Measurements from ENCODE around the gene B3GNT9.

Gene B3GNT9

GRCh38 chr16:67190448-67191399 is 39.9 kb upstream of the B3GNT9 start:
- TF ChIP-seq CREB1 (IDR thresholded peaks at IDR 0.05; ENCODE audit: low read depth) (no peak), EP300 (IDR thresholded peaks at IDR 0.05; ENCODE audit: borderline replicate concordance) (no peak), FOXM1 (IDR thresholded peaks at IDR 0.05; ENCODE audit: borderline replicate concordance, low read depth) (no peak), MAX (IDR thresholded peaks at IDR 0.05) (no peak)
- TF ChIP-seq, protein P1, sequence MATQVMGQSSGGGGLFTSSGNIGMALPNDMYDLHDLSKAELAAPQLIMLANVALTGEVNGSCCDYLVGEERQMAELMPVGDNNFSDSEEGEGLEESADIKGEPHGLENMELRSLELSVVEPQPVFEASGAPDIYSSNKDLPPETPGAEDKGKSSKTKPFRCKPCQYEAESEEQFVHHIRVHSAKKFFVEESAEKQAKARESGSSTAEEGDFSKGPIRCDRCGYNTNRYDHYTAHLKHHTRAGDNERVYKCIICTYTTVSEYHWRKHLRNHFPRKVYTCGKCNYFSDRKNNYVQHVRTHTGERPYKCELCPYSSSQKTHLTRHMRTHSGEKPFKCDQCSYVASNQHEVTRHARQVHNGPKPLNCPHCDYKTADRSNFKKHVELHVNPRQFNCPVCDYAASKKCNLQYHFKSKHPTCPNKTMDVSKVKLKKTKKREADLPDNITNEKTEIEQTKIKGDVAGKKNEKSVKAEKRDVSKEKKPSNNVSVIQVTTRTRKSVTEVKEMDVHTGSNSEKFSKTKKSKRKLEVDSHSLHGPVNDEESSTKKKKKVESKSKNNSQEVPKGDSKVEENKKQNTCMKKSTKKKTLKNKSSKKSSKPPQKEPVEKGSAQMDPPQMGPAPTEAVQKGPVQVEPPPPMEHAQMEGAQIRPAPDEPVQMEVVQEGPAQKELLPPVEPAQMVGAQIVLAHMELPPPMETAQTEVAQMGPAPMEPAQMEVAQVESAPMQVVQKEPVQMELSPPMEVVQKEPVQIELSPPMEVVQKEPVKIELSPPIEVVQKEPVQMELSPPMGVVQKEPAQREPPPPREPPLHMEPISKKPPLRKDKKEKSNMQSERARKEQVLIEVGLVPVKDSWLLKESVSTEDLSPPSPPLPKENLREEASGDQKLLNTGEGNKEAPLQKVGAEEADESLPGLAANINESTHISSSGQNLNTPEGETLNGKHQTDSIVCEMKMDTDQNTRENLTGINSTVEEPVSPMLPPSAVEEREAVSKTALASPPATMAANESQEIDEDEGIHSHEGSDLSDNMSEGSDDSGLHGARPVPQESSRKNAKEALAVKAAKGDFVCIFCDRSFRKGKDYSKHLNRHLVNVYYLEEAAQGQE (IDR thresholded peaks at IDR 0.05; ENCODE audit: low read depth): no peak

DNA sequence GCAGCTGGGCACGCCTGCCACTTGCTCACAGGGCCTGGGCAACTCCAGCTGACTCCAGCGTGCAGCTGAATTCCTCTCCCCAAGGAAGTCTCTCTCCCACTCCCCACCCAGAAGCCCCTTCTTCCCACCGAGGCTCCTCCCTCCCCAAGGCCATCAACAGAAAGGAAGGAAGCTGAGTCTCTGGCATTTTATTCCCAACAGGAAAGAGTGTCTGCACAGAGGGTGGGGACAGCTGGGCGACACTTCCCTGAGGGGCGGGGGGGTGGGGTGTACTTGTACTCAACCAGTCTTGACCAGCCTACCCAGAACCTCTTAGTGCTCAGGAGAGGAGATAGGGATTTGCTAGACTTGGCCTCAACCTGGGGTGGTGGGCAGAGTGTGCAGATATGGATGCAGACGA is 39.2 kb upstream of the B3GNT9 start, which contains the start of gene EXOC3L1:
TSS of gene EXOC3L1 (minus strand) at position 96 of the 400 bp plus-strand sequence. CDS start 460 bp downstream, outside the sequence.
- no peak for TF ChIP-seq TCF12 (IDR thresholded peaks at IDR 0.05; ENCODE audit: low read depth)
- TF ChIP-seq TEAD4 (IDR thresholded peaks at IDR 0.05): no peak
- no peak for TF ChIP-seq RAD21 (IDR thresholded peaks at IDR 0.05; ENCODE audit: low read depth)
- TF ChIP-seq EP300 (IDR thresholded peaks at IDR 0.05; ENCODE audit: borderline replicate concordance): no peak
- no peak for TF ChIP-seq NFIC (IDR thresholded peaks at IDR 0.05)
- TF ChIP-seq YY1 (IDR thresholded peaks at IDR 0.05; ENCODE audit: low read depth): no peak
- TF ChIP-seq CREB1 (IDR thresholded peaks at IDR 0.05; ENCODE audit: low read depth): no peak
- TF ChIP-seq FOXM1 (IDR thresholded peaks at IDR 0.05; ENCODE audit: borderline replicate concordance, low read depth): no peak
- TF ChIP-seq TAF1 (IDR thresholded peaks at IDR 0.05; ENCODE audit: low read depth): no peak

DNA sequence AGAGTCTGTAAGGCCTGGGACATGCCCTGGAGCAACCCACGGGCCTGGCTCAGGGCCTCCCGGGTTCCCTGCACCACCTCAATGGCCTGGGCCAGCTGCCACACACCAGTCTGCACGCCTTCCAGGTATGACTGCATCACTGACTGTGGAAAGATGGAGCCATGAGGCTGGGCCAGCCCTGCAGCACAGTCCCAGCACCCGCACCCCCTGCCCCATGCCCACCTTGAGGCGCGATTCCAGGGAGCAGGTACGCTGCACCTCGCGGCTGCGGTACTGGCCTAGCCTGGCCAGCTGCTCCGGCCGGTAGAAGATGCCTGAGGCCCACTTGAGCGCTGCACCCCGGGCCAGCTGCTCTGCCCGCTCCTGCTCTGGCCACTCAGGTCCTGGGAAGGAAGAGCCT is 38.0 kb upstream of the B3GNT9 start:
- TF ChIP-seq TCF12 (IDR thresholded peaks at IDR 0.05; ENCODE audit: low read depth) (no peak), YY1 (IDR thresholded peaks at IDR 0.05; ENCODE audit: low read depth) (no peak), FOXM1 (IDR thresholded peaks at IDR 0.05; ENCODE audit: borderline replicate concordance, low read depth) (no peak), NFIC (IDR thresholded peaks at IDR 0.05) (no peak), ZBTB7A (IDR thresholded peaks at IDR 0.05; ENCODE audit: low read depth) (no peak), EP300 (IDR thresholded peaks at IDR 0.05; ENCODE audit: borderline replicate concordance) (no peak), EGR1 (IDR thresholded peaks at IDR 0.05) (no peak), TEAD4 (IDR thresholded peaks at IDR 0.05) (no peak), CEBPB (IDR thresholded peaks at IDR 0.05) (no peak), RAD21 (IDR thresholded peaks at IDR 0.05; ENCODE audit: low read depth) (no peak), USF1 (IDR thresholded peaks at IDR 0.05) (no peak)

- TF ChIP-seq ZBTB7A (IDR thresholded peaks at IDR 0.05; ENCODE audit: low read depth): no peak
- TF ChIP-seq YY1 (IDR thresholded peaks at IDR 0.05; ENCODE audit: low read depth): no peak
- TF ChIP-seq EP300 (IDR thresholded peaks at IDR 0.05; ENCODE audit: borderline replicate concordance): no peak
- no peak for TF ChIP-seq TEAD4 (IDR thresholded peaks at IDR 0.05)
- no peak for TF ChIP-seq MAX (IDR thresholded peaks at IDR 0.05)
- TF ChIP-seq USF1 (IDR thresholded peaks at IDR 0.05): no peak
- no peak for TF ChIP-seq TCF12 (IDR thresholded peaks at IDR 0.05; ENCODE audit: low read depth)
- no peak for TF ChIP-seq NFIC (IDR thresholded peaks at IDR 0.05)
- TF ChIP-seq FOXM1 (IDR thresholded peaks at IDR 0.05; ENCODE audit: borderline replicate concordance, low read depth): no peak
- no peak for TF ChIP-seq TAF1 (IDR thresholded peaks at IDR 0.05; ENCODE audit: low read depth)
- no peak for TF ChIP-seq CEBPB (IDR thresholded peaks at IDR 0.05)
- no peak for TF ChIP-seq RAD21 (IDR thresholded peaks at IDR 0.05; ENCODE audit: low read depth)
- TF ChIP-seq CREB1 (IDR thresholded peaks at IDR 0.05; ENCODE audit: low read depth): no peak
- TF ChIP-seq, protein P1 (IDR thresholded peaks at IDR 0.05; ENCODE audit: low read depth): no peak
- no peak for TF ChIP-seq EGR1 (IDR thresholded peaks at IDR 0.05)
These were observed 37.5 kb upstream of the B3GNT9 start for GRCh38 chr16:67188323-67188722.

GRCh38 chr16:67187175-67187890 is 36.5 kb upstream of the B3GNT9 start:
- no peak for TF ChIP-seq YY1 (IDR thresholded peaks at IDR 0.05; ENCODE audit: low read depth)
- no peak for TF ChIP-seq RAD21 (IDR thresholded peaks at IDR 0.05; ENCODE audit: low read depth)
- no peak for TF ChIP-seq ZBTB7A (IDR thresholded peaks at IDR 0.05; ENCODE audit: low read depth)
- no peak for TF ChIP-seq CREB1 (IDR thresholded peaks at IDR 0.05; ENCODE audit: low read depth)
- no peak for TF ChIP-seq CEBPB (IDR thresholded peaks at IDR 0.05)
- no peak for TF ChIP-seq USF1 (IDR thresholded peaks at IDR 0.05)
